GM23338 (cell line): ENCODE results near the gene XCL2. TPM values are rescaled to one million over a fixed set of nuclear protein-coding genes. Genes with fewer than 3 reads are reported as not detected.

ENCODE experiments used
- ATAC-seq: fragments of 200-7000 bp; cut with Tn5 transposase; 3 replicates; pipeline ENCODE4 v1.9.1; 2020
- DNase-seq: peaks from one replicate; pipeline ENCODE4 v3.0.0-alpha.2; 2015; ENCODE audit warnings: low spot score
- H2AFZ ChIP-seq: fragments of 200-600 bp; sonication (generic); 2 replicates; pipeline ENCODE4 v1.8.0; 2016; ENCODE audit warnings: antibody characterized with exemption, mild to moderate bottlenecking, moderate library complexity
- H3F3A ChIP-seq: fragments of 200-600 bp; sonication (generic); replicated peaks from 2 replicates; pipeline ENCODE4 v1.8.0; 2017; ENCODE audit warnings: antibody characterized with exemption, mixed run types, low read depth
- H3K27ac ChIP-seq: fragments of 200-600 bp; sonication (generic); 2 replicates; pipeline ENCODE4 v1.6.1; 2016; ENCODE audit warnings: low read depth
- H3K27me3 ChIP-seq: fragments of 200-600 bp; sonication (generic); 2 replicates; pipeline ENCODE4 v1.8.0; 2016; ENCODE audit warnings: mild to moderate bottlenecking, mixed run types, moderate library complexity; ENCODE audit not compliant: insufficient read depth
- H3K36me3 ChIP-seq: fragments of 200-600 bp; sonication (generic); 2 replicates; pipeline ENCODE4 v1.8.0; 2016; ENCODE audit warnings: mild to moderate bottlenecking; ENCODE audit not compliant: insufficient read depth
- H3K4me1 ChIP-seq: fragments of 200-600 bp; sonication (generic); 2 replicates; pipeline ENCODE4 v1.8.0; 2016; ENCODE audit warnings: mild to moderate bottlenecking, moderate library complexity; ENCODE audit not compliant: insufficient read depth
- H3K4me2 ChIP-seq: fragments of 200-600 bp; sonication (generic); 2 replicates; pipeline ENCODE4 v1.7.1; 2017; ENCODE audit warnings: mixed run types
- H3K4me3 ChIP-seq: fragments of 200-600 bp; sonication (generic); 2 replicates; pipeline ENCODE4 v1.6.1; 2016; ENCODE audit warnings: mixed run types
- H3K79me2 ChIP-seq: fragments of 200-600 bp; sonication (generic); replicated peaks from 2 replicates; pipeline ENCODE4 v1.8.0; 2017; ENCODE audit warnings: mild to moderate bottlenecking; ENCODE audit not compliant: insufficient read depth
- H3K9me2 ChIP-seq: fragments of 200-600 bp; sonication (generic); 2 replicates; pipeline ENCODE4 v1.8.0; 2017; ENCODE audit not compliant: insufficient read depth
- H4K20me1 ChIP-seq: fragments of 200-600 bp; sonication (generic); replicated peaks from 2 replicates; pipeline ENCODE4 v1.8.0; 2017; ENCODE audit warnings: mild to moderate bottlenecking; ENCODE audit not compliant: insufficient read depth
- H3K27ac Mint-ChIP-seq: 2 replicates; pipeline ENCODE4 v1.8.0; 2020; ENCODE audit warnings: inconsistent platforms, mild to moderate bottlenecking, moderate library complexity, mixed read lengths
- H3K27me3 Mint-ChIP-seq: 3 replicates; pipeline ENCODE4 v1.8.0; 2022; ENCODE audit warnings: low read depth, mild to moderate bottlenecking, moderate library complexity, mixed read lengths, inconsistent platforms; ENCODE audit not compliant: insufficient read depth, poor library complexity
- H3K36me3 Mint-ChIP-seq: 3 replicates; pipeline ENCODE4 v1.8.0; 2021; ENCODE audit warnings: low read depth, mild to moderate bottlenecking, inconsistent platforms, moderate library complexity, mixed read lengths
- H3K4me1 Mint-ChIP-seq: 3 replicates; pipeline ENCODE4 v1.8.0; 2020; ENCODE audit warnings: mild to moderate bottlenecking, inconsistent platforms, mixed read lengths
- H3K4me3 Mint-ChIP-seq: 3 replicates; pipeline ENCODE4 v1.8.0; 2021; ENCODE audit warnings: moderate library complexity, mild to moderate bottlenecking, inconsistent platforms, mixed read lengths
- H3K9me3 Mint-ChIP-seq: 3 replicates; pipeline ENCODE4 v1.8.0; 2020; ENCODE audit warnings: moderate library complexity, mild to moderate bottlenecking, inconsistent platforms, mixed read lengths
- CREB1 ChIP-seq: fragments of 250-450 bp; sonication (Bioruptor Pico); IDR thresholded peaks from 2 replicates; pipeline ENCODE4 v1.5.0; 2020; ENCODE audit warnings: low read depth, mild to moderate bottlenecking, moderate library complexity
- CTCF ChIP-seq, 2 experiments: fragments of 200-600 bp in 1 of 2; sonication (generic) in 1 of 2; conservative IDR thresholded peaks; 2 replicates each; pipeline versions ENCODE4 v1.5.1 to v1.6.1; 2016 to 2017; ENCODE audit warnings: antibody characterized with exemption in 2 of 2, low read depth in 2 of 2, mild to moderate bottlenecking in 2 of 2, moderate library complexity in 1 of 2
- EZH2 ChIP-seq: fragments of 200-600 bp; sonication (generic); IDR thresholded peaks from one replicate; pipeline ENCODE4 v1.8.0; 2017; ENCODE audit warnings: antibody characterized with exemption, mild to moderate bottlenecking, low read depth; ENCODE audit not compliant: unreplicated experiment
- JUNB ChIP-seq: IDR thresholded peaks from one replicate; pipeline ENCODE4 v1.6.1; 2016; ENCODE audit warnings: antibody characterized with exemption; ENCODE audit not compliant: unreplicated experiment
- POLR2AphosphoS5 ChIP-seq: IDR thresholded peaks from 2 replicates; pipeline ENCODE4 v1.6.1; 2016; ENCODE audit warnings: antibody characterized with exemption, low read depth
- STAT1 ChIP-seq: IDR thresholded peaks from one replicate; pipeline ENCODE4 v1.6.1; 2016; ENCODE audit warnings: antibody characterized with exemption; ENCODE audit not compliant: unreplicated experiment
- ZNF114 ChIP-seq: fragments of 250-450 bp; sonication (Bioruptor Pico); IDR thresholded peaks from 2 replicates; pipeline ENCODE4 v1.5.0; 2020; ENCODE audit warnings: mild to moderate bottlenecking, moderate library complexity
- ZNF462 ChIP-seq: fragments of 250-450 bp; sonication (Bioruptor Pico); IDR thresholded peaks from 2 replicates; pipeline ENCODE4 v1.5.0; 2020; ENCODE audit warnings: mild to moderate bottlenecking, moderate library complexity
- polyA plus RNA-seq: library from polyadenylated mRNA; unstranded; fragments of >200 nt; fragmentation: Nextera tagmentation; extraction: Ambion mirVana; gene quantifications from 2 replicates; pipeline ENCODE4 v1.2.1, GENCODE V29; 2016
- total RNA-seq: library from RNA; depleted of rRNA; stranded (reverse); fragments of >200 nt; shearing (Covaris generic); gene quantifications from 2 replicates; pipeline ENCODE4 v1.2.3, GENCODE V29; 2014

XCL2 gene
- total and polyA plus RNA-seq, 2 experiments from 2014 or later: not detected

GRCh38 chr1:168585191-168585590 is 41.4 kb upstream of the XCL2 start (continued):
- no peak for TF ChIP-seq CTCF (conservative IDR thresholded peaks at IDR 0.05; ENCODE audit: low read depth in 2 of 2)

GRCh38 chr1:168583571-168583970 is 39.8 kb upstream of the XCL2 start:
- H3K9me3 Mint-ChIP-seq: no peaks in the 10 kb centered on the region; the same call in 1 of the 3 replicates
- Histone ChIP-seq H3K79me2 (no peaks in the 10 kb centered on the region), H3K4me1 (no peaks in the 10 kb centered on the region), H2AFZ (no peak overlapping the region), H3K4me3 (no peak overlapping the region), H4K20me1 (no peaks in the 10 kb centered on the region), H3K36me3 (no peaks in the 10 kb centered on the region), H3K27me3 (no peaks in the 10 kb centered on the region), H3K4me2 (no peak overlapping the region), H3K9me2 (peaks cover 5% of the 10 kb centered on the region; the same call in 1 of the 2 replicates), H3K27ac (no peak overlapping the region), H3F3A (no peaks in the 10 kb centered on the region)
- no peaks in the 10 kb centered on the region for H3K36me3 Mint-ChIP-seq
- H3K27me3 Mint-ChIP-seq: no peaks in the 10 kb centered on the region
- ATAC-seq (no peak), DNase-seq (no peak)
- H3K27ac Mint-ChIP-seq: no peak overlapping the region; the same call in 1 of the 2 replicates
- H3K4me1 Mint-ChIP-seq: peaks cover 9% of the 10 kb centered on the region; the same call in 2 of the 3 replicates
- H3K4me3 Mint-ChIP-seq: no peak overlapping the region
- no peak for TF ChIP-seq CTCF (conservative IDR thresholded peaks at IDR 0.05; ENCODE audit: low read depth in 2 of 2)

DNA sequence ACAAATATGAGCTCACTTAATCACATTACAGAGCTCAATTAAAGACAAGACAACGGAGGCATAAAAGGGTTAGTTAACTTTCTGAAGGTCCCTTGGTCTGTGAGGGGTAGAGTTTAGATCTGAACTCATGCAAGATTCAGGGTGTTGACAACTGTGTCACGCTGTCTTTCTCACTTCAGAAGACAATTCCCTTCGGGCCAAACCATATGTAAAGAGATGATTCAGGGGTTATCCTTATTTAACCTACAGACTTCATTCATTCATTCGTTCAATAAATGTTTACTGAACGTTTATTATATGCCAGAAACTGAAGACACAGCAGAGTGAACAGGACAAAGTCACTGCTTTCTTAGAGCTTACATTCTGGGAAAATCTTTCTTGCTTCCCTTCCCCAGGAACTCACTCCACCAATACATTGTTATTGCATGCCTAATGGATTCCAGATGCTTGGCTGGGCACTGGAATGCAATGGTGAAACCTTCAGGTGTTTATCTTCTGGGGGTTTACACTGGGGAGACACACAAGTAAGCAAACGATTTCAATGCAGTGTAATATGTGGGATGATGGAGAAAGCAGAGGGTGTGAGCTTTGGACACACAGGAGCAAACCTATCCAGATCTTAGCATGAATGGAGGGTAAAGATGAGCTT is 39.0 kb upstream of the XCL2 start:
- H3K9me2 ChIP-seq: peaks cover 5% of the 10 kb centered on the region; the same call in 1 of the 2 replicates
- H4K20me1 ChIP-seq: no peaks in the 10 kb centered on the region
- no peaks in the 10 kb centered on the region for H3K27me3 Mint-ChIP-seq
- H3K36me3 Mint-ChIP-seq: no peaks in the 10 kb centered on the region
- no peaks in the 10 kb centered on the region for H3K79me2 ChIP-seq
- no peaks in the 10 kb centered on the region; the same call in 1 of the 3 replicates for H3K9me3 Mint-ChIP-seq
- ATAC-seq: no peak
- H3K36me3 ChIP-seq: no peaks in the 10 kb centered on the region
- H2AFZ ChIP-seq: no peak overlapping the region
- H3K4me1 ChIP-seq: no peaks in the 10 kb centered on the region
- peaks cover 9% of the 10 kb centered on the region; the same call in 2 of the 3 replicates for H3K4me1 Mint-ChIP-seq
- no peak overlapping the region for H3K4me2 ChIP-seq
- no peak overlapping the region for H3K4me3 ChIP-seq
- no peaks in the 10 kb centered on the region for H3K27me3 ChIP-seq
- DNase-seq: no peak
- H3F3A ChIP-seq: no peaks in the 10 kb centered on the region
- H3K27ac ChIP-seq: no peak overlapping the region
- no peak overlapping the region for H3K27ac Mint-ChIP-seq
- no peak overlapping the region for H3K4me3 Mint-ChIP-seq
- TF ChIP-seq STAT1 (no peak), ZNF462 (CRISPR knock-in tag) (no peak), JUNB (no peak), ZNF114 (CRISPR knock-in tag) (no peak), CREB1 (CRISPR knock-in tag) (no peak), EZH2 (no peak), POLR2AphosphoS5 (no peak)
